ENCODE results near the gene GAS2L2.

The GAS2L2 gene

DNA sequence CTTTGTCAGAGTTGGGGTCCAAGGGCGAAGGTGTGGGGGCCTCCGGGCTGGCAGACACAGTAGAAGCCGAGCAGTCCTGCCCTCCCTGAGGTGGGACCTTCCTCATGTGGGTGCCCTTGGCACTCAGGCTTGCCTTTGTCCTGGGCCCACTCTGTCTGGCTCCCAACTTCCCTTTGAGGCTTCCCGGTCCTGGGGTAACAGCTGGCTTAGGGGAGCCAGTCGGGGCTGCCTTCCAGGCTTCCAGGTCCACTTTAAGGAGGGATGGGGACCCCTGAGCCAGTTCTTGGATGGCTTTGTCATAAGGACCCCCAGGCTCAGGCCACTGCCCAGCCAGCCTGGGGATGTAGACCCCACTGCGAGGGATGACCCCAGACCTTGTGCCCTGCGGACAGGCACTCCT lies 7.8 kb downstream of the GAS2L2 start:
- DNase-seq = no peak

DNA sequence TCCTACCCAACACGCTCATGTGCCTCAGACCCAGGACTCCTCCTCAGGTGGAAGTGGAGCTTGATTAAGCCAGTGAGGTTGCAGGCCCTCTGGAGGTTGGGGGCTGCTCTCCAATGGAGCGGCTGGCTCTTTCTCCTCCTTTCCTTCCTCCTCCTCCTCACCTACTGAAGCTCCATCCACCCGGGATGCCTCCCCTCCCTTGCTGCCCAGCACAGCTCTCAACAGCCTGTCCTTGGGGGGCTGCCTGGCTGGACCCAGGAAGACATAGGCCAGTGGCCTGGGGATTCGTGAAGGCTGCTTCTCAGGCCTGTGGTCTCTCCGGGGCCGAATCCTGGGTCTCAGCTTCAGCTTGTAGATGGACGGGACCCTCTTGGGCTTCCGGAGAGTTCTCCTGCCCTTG lies 8.2 kb downstream of the GAS2L2 start:
- DNase-seq = no peak

DNA sequence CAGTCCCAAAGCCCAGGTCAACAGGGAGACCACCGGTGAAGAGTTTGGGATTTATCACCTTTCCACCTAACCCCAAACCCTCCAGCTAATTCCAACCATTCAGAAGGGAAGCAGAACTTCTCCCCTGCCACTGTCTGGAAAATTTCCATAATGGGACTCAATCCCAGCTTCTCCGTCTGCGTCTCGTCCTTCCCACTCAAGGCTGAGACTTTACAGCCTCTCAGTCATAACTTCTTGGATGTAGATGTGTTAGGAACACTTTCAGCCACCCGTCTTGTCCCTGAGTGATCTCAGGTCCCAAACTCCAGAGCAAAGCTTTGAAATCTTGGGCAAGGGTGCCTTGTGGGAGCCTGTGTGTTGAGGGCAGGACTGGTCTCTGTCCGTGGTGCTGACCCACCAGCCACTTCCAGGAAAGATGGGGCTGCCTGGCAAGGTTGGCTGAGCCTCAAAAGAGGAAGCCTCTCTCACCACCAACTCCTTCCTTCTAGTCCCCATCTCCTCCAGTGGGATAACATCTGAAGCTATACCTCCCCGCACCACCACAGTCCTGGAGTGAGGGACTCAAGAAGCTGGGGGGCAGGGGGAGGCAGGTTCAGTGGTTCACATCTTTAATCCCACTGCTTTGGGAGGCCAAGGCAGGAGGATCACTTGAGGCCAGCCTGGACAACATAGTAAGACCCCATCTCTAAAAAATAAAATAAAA lies 9.3 kb downstream of the GAS2L2 start:
- no peak for DNase-seq

DNA sequence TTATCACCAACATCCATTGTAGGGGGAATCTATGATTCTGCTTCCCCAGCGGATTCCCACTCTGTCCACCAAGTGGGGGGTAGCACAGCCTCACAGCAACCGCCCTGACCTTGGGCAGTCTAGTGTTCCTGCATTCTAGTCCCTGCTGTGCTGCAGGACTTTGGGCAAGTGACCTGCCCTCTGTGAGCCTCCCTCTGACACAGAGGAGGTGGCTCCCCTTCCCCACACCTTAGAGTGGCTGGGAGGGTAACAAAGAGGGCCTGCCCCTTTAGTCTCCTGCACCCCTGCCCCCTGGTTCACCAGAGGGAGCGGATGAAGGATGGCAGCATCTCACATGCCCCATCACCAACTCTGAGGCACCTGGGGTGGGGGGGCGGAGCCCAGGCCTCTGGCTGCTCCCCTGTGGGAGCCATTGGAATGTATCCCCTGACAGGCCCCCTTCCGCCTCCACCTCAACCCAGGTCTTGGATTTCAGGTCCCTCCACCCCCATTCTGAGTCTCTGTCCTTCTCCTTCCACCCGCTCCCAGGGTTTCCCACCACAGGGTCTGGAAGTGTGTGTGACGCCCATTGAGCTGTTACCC lies 10.1 kb downstream of the GAS2L2 start:
- no peak for DNase-seq

DNA sequence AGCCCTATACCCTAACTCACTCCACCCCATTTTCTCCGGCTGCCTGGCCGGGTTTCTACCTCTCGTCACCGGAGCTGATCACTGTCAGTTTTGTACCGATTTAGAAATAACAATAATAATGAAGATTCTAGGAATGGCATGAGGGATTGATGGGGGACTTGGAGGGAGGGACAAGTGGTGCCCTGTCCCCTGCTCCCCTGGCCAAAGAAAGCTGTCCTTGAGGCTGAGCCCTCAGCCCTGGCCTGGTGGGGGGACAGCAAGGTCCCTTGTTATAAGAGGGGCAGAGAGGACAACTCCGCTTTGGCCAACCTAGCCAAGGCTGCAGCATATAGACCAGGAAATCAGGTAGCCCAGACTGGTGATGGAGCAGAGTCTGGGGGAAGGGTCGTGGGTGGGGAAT lies 10.5 kb downstream of the GAS2L2 start:
- no peak for DNase-seq

DNA sequence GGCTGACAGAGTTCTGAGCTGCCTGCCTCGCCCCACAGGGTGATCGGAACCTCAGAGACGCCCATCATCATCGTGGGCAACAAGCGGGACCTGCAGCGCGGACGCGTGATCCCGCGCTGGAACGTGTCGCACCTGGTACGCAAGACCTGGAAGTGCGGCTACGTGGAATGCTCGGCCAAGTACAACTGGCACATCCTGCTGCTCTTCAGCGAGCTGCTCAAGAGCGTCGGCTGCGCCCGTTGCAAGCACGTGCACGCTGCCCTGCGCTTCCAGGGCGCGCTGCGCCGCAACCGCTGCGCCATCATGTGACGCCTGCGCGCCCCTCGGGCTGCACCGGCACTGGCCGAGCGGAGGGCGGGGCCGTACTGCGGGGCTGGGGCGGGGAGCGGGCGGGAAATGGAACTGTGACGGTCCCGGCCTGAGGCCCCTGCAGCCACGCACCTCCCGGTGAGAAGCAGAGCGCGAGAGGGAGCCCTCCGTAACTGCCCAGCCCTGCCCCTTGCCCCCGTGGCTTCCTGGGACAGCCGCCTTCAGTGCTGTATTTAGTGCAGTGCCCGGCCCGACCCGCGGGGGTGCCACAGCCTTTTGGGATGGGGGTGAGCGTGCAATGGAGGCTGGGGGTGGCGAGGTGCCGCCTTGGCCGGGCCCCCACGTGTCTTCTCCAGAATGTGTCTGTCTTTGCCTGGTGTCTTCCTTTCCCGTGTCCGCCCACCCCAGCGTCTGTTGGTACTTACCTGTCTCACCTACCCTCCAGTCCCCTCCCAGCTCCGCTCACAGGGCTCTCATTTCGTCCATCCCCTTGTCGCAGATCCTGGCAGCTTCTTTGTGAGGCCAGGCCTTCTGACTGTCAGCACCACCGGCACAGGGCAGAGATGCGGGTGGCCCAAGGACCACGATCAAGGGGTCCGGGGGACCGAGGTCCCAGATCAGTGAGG lies 11.8 kb downstream of the GAS2L2 start:
- no peak for DNase-seq

DNA sequence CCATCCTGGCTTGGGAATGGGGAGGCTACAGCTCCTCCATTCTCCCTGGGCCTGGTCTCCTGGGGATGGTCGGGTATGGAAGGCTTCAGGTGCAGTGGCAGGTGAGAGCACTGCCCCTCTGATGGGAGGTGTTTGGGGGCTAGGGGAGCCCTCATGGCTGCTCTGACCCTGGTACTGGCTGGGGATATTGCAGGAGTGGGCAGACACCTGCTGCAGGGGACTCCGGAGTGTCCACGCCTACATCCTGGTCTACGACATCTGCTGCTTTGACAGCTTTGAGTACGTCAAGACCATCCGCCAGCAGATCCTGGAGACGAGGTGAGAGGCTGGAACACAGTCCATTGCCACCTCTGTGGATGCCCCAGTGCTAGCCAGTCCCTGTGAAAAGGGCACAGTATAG lies 12.8 kb downstream of the GAS2L2 start:
- DNase-seq = no peak

DNA sequence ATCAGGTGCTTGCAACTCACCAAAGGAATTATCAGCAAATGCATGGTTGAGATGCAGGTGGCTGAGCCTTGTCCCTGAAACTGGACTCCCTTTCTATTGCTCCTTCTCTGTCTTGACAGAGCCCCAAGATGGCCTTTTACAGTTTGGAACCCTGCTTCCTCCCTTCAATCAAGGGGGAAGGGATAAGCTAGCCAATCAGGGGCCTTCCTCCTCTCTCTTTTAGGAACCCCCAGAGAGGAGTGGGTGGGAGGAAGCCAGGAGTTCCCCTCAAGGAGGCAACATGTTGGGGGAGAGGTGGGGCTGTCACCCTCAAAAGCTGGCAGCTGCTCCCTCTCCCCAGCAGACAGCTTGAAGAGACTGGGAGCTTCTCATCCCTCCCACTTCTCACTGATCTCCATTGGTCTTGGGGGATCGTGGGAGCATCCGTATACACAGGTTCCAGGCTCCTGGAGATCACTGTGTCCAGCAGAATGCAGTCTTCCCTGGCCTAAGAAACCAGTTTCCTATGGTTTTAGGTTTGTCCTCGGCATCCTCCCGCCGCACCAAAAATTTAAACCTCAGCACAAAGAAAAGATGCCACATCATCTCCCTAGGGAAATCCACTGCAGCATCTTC lies 14.4 kb downstream of the GAS2L2 start:
- DNase-seq = no peak

DNA sequence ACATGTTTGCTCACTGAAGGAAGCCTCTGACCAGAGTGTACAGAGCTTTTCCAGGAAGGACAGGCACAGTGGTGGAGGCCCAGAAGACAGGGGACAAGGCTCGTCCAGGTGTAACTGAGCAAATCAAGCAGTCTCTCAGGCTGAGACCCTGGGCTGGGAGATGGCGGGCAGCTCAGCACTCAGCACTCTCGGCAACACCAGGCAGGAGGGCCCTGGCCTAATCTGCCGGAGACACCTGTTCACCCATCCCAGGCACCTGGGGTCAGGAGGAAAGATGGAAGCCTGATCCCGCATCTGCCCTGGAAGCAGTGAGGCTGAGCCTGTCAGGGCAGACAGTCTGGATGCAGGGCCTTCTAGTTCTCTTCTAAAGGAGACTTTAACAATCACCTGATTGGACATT lies 16.8 kb downstream of the GAS2L2 start:
- DNase-seq = no peak

DNA sequence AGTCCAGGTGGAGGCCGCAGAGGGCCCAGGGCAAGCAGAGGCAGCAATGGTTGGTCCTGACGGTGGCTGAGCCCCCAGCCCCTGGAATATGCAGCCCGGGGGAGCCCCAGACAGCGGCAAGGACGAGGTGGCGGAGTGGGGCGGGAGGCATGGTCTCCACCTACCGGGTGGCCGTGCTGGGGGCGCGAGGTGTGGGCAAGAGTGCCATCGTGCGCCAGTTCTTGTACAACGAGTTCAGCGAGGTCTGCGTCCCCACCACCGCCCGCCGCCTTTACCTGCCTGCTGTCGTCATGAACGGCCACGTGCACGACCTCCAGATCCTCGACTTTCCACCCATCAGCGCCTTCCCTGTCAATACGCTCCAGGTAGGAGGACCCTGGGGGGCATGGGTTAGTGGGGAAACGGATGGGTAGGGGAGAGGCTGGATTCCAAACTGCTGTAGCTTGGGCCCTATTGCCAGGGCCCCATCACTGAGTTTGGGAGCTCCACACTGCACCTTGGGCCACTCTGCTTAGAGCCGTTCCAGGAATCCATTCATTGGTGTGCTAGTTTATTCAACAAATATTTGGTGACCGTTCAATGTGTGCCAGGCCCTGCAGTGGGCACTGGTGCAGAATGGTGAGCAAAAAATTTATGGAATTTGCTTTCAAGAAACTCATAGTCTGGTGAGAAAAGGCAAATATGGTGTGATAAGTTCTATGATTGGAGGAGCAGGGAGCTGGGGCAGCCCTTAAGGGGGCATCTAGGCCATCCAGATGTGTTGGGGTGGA lies 17.8 kb downstream of the GAS2L2 start:
- no peak for DNase-seq

DNA sequence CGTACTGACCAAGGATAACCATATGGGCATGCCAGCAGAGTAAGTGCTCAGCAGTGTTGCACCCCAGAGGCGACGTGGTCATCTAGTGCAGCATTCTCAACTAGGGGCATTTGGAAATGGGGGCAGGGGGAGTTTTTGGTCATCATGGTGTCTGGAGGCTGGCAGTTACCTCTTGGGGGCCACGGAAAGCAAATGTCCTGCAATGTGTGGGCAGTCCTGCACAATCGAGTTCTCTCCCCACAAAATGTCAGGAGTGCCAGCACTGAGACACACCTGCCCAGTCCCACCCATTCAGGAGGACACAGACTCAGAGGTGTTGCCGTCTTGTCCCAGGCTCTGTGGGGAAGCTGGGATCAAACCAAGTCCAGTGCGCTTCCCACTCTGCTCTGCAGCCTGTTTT lies 18.6 kb downstream of the GAS2L2 start:
- no peak for DNase-seq

DNA sequence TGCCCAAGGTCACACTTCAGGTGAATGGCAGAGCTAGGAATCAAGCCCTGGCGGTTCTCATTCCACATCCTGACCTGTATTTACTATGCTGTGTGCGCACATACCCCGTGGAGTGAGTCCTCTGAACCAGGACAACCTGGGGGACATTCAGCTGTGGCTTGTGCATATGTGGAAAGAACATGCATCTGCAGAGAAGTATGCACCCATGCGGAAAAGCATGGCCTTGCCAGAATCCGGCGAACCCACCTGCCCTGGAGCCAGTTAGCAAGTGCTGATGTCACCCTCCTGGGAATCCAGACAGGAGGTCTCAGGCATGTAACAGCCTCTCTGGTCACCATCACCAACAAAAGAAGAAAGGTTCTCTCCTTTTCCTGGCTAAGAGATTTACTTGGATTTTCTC lies 19.7 kb downstream of the GAS2L2 start:
- no peak for DNase-seq

DNA sequence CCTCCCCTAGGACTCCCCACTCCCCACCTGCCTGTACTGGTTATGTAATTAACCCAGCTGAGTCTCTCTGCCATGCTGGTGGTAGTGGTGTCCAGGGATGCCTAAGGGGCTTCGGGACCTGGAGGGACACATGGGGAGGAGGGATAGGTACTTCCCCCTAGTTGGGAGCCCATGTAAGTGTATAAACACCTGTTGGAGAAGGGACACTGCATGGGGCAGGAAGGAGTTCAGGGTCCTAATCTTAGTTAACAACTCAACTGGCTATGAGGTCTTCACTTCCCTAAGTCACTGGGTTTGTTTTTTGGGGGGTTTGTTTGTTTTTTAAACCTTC lies 20.3 kb downstream of the GAS2L2 start:
- no peak for DNase-seq

DNA sequence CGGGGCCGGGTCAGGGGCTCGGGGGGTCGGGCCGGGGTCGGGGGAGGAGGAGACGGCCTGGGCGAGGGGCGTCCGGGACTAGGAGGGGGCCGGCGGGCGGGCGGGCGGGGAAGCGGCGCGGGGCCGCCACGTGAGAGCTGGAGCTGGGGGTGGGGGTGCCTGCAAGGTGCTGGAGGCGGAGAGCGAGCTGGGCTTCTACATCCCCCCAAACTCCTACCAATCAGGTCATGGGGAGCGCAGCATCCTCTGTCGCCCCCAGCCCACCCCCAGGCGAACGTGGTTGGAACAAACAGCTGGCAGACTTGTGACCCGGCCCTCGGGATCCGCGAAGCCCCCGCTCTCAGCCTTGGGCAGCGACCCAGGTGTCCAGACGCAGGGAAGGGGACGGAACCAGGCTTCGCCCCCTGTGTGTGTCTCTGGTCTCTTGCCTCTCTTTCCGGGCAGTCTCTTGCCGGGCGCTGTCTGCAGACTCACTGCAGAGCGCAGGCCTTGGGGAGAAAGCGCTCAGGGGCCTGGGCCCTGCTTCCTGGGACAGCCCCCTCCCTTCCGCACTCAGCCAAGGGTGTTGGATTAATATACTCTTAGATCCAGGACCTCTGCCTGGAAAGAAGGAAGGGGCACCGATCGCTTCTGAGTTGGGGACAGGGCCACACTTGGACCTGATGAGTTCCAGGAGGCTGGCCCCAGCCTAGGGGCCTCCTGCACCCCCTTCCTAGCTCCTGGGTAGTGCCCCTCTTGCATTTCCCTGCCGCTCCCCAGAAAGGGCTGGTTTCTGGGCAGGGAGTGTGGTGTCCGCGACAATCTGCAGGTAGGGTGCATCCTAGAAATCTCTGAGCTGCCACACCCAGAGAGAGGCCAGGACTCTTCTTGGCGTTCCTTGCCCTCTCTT lies 20.9 kb downstream of the GAS2L2 start:
- no peak for DNase-seq

DNA sequence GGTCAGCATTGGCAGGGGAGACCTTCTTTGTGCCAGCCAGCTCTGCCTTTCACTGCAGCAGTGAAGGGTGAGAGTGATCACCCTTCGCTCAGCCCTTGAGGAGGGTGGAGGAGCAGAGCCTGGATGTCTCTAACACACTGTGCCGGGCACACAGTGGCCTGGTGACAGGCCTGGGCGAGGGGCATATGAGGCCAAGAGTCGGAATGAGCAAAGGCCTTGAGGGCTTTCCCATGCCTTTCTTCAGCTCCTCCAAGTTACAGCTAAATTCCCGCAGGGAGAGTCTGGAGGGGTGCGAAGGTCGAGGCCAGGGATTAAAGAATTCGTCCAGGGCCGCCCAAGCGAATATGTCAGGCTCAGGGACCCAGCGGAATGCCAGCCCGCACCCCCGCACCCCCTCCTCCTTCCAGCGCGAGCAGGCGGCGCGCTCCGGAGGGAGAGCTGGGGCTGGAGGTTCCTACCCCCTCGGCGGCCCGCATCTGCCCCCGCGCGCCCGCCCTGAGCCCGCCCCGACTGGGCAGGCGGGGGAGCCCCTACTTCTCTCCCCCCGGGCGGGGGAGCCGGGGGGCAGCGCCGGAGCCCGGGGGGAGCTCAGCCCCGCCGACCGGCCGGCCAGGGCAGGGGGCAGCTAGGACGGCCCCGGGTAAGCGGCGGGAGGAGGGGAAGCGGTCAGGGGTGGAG lies 21.7 kb downstream of the GAS2L2 start, which contains the start of gene RASL10B:
Gene RASL10B (plus strand): TSS at position 401 of the 678 bp plus-strand sequence. CDS start 3,546 bp downstream, outside the sequence.
- DNase-seq = peak; percentile 11 to 49

DNA sequence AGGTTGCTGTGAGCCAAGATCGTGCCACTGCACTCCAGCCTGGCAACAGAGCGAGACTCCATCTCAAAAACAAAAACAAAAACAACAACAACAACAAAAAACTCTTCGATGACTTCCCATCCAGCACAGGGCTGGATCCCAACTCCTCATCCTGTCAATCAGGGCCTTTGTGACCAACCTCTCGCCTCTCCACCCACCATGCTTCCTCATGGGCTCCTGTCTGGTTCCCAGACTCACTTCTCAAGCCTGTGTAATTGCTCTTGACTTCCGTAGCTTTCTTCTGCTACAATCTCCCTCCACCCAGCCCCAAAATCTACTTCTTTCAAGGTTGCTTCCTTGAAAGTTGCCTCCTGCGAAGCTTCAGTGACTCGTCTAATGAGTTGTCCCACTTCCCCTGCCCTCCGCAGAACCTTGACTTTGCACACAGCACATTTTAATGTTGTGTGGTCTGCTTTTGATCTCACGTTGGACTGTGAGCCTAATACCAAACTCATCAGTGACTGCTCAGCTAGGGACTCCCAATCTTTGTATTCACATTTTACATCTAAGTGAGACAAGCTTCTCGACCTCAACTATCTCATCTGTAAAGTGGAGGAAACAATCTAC lies 22.5 kb downstream of the GAS2L2 start:
- no peak for DNase-seq

DNA sequence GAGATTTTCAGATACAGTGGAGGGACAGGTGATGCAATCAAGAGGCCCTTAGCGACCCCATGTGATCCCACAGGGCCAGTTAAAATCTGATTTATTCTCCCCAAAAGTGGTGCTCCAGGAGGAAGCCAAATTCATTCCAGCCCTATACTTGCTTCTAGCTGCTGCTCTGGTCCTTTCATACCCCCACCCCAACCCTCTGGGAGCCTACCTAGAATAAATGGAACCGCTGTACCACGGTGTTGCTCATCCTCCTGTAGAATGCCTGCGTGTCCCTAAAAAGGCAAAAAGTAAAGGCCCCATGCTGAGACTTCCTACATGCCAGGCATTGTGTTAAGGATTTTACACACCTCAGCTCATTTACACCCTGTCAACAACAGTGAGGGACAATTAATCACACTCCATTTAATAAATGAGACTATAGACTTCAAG lies 23.6 kb downstream of the GAS2L2 start:
- no peak for DNase-seq

DNA sequence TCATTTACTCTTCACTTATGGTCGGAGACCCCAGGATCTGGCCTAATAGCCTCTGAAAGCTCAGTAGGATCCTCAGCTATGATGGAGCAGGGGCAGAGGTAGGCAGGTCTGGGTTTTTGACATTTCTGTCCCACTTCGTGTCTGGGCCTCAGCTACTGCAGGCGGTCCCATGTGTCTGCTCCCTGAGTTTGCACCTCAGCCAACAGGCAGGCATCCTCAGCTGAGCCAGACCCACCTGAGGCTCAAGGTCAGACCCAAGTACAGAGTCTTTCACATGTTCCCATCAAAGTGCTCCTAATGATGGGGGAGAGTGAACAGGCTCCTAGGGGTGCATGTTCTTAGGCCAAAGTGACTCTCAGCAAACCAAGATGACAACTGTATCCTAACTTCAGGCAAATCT lies 24.5 kb downstream of the GAS2L2 start:
- no peak for DNase-seq

DNA sequence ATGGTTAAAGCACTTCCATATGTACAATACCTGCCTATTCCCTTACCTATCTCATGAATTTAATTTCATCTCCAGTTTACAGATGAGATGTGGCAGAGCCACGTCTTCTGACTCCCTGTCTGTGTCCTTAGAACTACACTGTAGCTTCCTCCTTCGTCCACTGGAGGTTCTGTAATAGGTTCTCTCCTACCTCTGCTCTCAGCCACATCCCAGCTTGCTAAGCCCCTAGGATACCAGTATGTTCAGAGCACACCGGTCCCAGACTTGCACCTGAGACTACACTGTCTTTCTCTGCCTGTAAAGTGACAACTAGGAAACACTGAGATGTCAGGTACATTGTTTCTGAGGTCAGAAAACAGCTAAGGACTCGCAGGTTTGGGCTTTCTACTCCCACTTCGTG lies 25.4 kb downstream of the GAS2L2 start:
- no peak for DNase-seq

DNA sequence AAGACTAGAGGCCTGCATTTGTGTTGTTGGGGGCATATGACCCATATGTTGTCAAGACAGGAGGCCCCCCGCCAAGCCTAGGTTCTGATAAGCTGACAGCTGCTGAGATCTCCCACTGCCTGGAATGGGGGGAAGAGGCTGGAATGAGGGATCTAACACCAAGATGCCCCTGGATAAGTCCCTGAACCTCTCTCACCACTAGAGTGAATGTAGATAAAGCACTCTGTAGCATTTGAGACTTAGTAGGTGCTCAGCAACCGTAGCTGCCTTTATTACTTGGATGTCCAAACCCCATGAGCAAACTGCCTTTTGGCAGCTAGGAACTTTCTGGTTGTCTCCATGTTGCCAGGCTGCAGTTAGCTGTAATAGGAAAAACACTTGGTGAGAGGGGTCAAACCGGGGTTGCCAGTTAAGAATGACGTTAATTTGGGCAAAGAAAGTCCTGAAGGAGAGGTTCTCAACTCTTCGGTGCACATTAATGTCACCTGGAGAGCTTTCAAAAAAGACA lies 26.0 kb downstream of the GAS2L2 start:
- no peak for DNase-seq
